ENCODE data around the gene DACH1.

DNA sequence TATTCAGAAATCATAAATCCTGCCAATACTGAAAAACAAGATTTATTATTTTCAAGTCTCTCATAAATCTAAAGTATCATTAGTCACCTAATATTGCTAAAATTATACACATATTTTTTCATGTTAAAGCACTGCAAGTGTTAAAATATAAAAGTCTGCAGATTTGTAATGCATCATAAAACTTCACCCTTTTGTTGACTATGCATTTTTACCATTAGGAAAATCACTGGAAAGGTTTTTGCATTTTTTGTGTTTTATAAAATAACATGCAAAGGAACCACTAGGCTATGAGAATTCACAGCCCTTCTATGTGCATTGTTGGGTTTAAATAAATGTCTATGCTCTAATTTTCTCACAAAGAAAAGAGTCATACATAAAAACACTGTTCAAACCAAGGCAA lies 407.3 kb downstream of the DACH1 start:
- TF ChIP-seq CTCF (IDR thresholded peaks at IDR 0.05) (no peak), POLR2A (IDR thresholded peaks at IDR 0.05) (no peak)
